GM19238 (cell line): ENCODE measurements around the gene RPS6KA2.

Experiments used
- DNase-seq: peaks from one replicate; pipeline ENCODE4 v3.0.0; 2011; ENCODE audit warnings: low spot score; ENCODE audit not compliant: insufficient read length

RPS6KA2 gene

DNA sequence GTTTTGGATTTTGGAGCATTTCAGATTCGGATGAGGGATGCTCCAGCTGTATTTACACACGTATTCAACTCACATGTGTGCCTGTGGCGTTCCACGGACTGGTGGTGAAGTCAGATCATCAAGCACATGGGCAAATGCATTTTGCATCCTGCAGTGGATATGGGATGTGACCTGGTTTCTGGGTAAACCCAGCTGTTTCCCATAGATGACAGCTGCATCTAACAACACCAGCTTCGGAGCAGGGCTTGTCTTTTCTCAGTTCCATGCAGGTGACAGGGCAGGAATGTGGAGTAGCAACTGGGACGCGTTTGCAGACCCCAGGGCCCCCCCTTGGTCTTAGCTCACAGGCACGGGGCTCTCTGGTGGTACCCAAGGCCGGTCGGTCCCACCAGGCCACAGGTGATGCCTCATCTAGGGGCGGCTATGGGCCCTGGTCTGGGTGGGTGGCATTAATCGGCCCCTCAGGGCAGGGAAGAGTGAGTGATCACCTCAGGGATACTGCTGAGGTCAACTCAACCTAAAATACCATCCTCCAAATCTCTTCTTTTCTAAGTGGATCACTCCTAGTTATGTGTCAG, 123.8 kb downstream of the RPS6KA2 start:
- DNase-seq: no peak

DNA sequence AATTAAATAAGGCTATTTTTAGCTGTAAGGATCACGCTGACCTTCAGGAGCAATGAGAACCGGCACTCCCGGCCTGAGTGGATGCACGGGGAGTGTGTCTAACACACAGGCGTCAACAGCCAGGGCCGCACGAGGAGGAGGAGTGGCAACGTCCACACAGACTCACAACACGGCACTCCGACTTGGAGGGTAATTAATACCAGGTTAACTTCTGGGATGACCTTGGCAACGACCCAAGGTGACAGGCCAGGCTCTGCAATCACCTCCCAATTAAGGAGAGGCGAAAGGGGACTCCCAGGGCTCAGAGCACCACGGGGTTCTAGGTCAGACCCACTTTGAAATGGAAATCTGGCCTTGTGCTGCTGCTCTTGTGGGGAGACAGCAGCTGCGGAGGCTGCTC, 124.6 kb downstream of the RPS6KA2 start:
- DNase-seq: no peak

DNA sequence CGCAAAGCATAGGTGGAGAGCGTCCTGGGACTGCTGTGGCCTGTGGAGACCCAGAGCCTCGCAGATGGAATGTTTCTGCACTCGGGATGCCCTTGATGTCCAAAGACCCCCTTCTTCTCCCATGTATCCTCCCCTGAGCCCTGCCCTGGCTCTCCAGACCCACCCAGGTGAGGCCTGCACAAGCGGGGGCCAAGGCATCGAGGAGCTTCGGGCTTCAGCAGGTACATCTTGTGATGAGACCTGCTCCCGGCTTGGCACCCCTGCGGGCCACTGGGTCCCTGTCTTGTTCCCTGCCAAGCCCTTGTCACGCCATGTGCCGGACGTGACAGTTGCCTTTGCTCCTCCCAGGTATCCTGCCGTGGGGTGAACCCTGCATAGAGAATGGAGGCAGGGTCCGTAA, 125.8 kb downstream of the RPS6KA2 start:
- no peak for DNase-seq

DNA sequence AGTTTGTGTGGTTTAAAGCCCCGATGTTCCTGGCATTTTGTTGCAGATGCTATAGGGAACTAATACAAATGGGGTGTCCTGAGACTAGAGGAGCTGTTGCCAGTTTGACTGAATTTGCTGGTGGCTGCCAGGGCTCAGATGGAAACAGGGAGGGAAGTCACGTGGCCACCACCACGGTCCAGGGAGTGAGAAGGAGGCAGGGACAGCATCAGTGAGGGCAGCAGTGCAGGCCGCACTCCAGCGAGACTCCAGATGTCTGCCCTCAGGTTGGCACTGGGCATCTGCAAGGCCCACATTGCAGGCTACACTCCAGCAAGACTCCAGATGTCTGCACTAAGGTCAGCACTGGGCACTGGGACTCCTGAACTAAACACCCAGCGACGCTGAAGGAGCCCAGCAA, 126.8 kb downstream of the RPS6KA2 start:
- no peak for DNase-seq

DNA sequence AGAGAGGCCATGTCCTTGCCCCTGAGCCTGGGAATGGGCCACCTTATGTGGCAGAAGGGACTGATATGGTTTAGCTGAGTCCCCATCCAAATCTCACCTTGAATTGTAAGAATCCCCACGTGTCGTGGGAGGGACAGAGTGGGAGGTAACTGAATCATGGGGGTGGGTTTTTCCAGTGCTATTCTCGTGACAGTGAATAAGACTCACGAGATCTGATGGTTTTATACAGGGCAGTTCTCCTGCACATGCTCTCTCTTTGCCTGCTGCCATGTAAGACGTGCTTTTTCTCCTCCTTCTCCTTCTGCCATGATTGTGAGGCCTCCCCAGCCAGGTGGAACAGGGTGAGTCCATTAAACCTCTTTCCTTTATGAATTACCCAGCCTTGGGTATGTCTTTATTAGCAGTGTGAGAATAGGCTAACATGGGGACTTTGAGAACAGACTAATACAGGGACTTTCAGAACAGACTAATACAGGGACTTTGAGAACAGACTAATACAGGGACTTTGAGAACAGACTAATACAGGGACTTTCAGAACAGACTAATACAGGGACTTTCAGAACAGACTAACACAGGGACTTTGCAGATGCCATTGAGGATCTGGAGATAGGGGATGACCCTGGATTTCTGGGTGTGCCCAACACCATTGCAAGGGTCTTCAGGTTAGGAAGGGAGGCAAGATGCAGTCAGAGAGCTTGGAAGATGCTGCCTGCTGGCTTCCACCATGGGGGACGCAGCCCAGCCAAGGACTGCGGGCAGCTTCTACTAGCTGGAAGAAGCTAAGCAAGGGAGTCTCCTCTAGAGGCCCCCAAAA, 127.5 kb downstream of the RPS6KA2 start:
- DNase-seq: no peak

DNA sequence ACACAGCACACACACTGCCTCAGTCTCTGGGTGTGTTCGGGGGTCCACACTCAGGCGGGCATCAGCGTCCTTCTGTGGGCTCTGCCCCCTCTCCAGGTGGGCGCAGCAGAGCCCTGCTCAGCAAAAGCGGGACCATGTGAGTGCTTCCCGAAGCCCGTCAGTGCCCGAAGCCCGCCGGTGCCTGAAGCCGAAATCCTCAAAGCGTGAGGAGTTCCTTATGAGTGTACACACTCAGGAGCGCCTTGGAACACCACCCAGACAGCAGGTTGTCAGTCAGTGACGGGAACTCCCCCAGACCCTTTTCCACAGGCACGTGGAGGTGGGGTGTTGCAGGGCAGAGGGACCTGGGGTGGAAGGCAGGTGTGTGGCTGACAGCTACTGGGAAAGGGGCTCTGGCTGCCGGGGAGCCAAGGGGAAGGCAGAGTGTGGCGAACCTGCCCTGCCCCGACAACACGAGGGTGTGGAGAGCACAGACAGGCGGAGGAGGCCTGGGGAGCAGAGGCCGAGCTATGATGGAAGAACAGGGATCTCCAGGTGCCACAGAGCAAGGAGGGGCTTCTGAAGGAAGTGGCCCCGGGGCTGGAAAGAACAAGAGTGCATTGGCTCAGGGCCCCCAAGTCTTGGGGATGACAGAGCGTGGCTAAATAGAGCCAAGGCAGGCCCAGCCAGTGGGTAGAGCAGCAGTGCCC, 128.2 kb downstream of the RPS6KA2 start:
- no peak for DNase-seq

DNA sequence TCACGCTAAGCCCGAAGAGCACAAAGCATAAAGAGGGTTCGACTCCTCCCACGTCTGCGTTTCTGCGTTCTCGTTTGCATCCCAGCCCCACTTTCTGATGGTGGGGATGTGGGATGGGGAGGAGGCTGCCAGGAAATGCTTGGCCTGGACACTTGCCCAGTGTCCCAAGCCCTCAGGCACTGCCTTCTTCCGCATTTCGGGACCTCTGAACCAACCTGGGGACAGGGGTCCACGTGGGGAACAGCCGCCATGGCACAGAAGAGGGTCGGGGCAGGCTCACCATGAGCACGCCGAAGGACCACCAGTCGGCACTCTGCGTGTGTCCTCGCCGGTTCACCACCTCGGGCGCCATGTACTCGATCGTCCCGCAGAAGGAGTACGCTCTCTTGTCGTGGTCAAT, 128.8 kb downstream of the RPS6KA2 start:
- DNase-seq: no peak

DNA sequence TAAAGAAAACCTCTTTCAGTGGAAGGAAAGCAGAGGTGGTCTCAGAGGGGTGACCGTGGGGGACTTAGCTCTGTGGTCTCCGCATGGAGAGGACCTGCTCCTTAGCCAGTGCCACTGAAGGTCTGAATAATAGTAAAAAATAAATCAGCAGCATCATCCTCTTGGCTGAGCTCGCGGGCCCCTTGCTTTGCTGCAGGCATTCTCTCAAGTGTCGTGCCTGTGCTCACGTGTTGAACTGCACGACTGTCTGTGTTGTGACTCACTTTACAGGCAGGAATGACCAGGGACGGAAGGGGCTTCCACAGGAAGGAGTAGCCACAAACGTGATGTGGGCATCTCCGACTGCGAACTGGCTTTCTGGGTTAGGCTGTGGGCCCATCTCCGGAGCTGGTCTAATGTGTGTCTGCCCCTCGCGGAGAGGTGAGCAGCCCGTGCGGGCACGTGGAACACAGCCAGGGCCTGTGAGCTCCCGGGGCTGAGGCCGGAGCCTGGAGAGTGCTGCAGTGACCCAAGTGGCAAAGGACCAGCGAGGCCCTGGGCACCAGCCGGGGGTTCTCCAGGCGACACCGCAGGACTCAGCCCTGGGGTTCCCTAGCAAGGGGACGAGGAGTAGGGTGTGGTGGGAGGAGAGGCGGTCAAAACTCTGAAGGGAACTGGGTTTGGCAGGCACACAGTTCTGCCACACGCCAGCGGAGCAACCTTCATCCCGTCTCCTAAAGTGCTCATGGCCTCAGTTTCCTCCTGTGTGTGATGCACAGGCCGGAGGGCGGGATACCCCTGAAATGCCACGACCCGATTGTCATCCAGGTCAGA, 129.8 kb downstream of the RPS6KA2 start:
- DNase-seq: no peak

DNA sequence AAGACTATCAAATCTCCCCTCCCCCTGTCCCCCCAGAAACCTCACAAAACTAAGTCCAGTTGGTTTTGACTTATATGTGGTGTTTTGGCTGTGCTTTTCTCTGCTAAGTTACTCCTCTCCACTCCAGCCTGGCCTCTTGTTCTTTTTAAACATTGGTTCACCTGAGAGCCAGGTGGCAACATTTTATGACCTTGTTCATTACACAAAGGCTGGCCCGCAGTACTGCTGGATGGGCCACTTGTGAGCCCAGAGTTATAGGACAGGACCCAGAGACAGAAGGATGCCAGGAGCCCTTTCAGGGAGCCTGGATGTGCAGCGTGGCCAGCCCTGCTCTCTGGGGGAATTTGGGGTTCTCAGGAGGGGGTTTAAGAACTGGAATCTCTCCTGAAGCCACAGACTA, 130.6 kb downstream of the RPS6KA2 start:
- no peak for DNase-seq

DNA sequence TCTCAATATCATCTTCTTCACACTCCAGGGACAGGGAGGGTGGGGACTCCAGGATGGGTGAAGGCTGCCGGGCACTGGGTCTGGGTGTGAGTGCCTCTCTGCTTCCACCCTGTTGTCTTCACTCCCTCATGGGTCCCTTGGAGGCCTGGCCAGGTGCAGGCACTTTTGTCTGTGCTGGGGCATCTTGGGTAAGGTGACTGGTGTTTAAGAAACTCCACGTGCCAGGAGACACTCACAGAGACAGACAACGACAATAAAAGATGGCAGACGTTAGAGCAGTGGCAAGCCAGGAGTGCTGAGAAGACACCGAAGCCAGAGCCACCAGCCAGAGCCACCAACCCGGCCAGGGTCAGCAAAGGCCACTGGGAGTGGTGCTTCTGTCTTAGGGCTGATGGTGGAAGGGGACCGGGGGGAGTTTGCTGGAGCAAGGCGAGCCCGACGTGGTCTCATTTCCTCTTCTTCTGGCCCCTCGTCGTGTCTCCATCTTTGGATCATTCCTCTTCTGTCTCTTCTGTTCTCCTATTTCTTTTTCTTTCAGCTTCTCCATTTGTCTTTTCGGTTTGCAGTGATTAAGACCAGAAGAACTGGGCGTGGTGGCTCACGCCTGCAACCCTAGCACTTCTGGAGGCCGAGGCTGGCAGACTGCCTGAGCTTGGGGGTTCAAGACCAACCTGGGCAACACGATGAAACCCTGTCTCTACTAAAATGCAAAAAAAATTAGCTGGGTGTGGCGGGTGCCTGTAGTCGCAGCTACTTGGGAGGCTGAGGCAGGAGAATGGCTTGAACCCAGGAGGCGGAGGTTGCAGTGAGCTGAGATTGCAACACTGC, 131.3 kb downstream of the RPS6KA2 start:
- DNase-seq: no peak

DNA sequence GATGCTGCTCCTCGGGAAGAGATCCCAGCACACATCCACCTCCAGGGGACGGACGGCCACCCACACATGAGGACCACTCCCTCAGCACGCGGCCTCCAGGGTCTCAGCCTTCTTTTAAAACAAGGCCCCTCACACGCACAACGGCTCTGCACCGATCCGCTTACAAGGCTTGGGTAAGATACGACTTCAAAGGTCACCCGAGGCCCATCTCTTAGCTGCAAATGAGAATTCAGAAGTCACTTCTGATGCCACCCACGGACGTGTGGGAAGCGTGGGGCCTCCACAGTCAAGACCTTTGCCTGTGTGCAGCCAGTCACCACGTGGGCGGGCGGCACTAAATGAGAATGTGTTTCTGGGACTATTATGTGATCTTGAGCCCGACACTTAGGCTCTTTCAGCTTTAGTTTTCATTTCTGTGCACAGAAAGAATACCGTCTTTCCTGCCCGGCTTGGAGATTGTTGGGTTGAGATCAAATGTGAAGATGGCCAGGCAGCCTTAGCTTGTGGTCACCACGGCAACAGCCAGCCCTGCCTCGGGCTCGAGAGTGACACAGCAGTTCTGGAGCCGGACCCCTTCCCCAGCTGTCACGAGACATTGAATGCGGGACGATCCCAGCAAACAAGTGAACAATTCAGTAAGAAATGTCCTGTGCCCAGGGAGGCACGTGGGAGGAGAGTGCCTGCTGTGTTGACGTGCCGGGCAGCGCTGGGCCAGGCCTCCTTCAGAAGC, 132.1 kb downstream of the RPS6KA2 start:
- no peak for DNase-seq

DNA sequence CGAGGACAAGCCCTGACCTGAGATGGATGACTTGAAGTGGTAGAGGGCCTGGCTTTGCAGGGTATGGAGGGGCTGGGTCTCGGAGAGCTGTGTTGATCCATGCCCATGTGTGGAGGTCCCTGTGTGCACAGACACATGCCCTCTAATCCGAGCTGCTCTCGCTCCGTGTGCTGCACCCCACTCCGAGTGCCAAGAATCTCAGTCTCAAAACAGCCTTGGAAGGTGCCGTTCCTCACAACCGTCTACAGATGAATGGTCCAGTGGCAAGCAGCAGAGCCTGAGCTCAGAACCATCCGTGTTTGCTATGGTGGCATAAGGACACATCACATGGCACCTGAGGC, 133.0 kb downstream of the RPS6KA2 start:
- no peak for DNase-seq

DNA sequence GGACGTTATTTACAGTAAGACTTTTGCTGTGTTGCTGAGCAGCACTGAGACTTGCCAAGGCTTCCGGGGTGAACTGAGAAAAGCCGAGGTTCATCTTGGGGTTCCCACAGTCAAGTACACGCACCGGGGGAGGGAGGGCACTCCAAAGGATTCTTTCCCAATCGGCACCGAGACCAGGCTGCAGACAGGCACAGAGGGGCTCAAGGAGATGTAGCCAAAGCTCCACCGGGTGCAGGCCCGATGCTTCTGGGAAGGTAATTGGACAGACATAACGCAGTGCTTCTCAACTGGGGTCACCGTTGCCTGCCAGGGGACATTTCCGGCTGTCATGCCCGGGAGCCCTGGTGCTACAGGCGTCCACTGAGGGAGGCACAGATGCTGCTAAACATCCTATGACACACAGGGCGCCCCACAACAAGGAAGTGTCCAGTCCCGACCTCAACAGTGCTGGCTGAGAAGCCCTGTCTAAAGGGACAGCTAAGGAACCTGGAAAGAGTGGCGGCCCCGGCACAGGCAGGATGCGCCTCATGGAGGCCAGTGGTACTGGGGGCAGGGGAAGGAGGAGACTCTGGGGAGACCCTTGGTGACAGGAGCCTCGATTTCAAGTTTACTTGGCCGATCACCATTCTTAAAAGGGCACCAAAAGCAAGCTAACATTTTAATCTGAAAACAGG, 133.5 kb downstream of the RPS6KA2 start:
- no peak for DNase-seq

DNA sequence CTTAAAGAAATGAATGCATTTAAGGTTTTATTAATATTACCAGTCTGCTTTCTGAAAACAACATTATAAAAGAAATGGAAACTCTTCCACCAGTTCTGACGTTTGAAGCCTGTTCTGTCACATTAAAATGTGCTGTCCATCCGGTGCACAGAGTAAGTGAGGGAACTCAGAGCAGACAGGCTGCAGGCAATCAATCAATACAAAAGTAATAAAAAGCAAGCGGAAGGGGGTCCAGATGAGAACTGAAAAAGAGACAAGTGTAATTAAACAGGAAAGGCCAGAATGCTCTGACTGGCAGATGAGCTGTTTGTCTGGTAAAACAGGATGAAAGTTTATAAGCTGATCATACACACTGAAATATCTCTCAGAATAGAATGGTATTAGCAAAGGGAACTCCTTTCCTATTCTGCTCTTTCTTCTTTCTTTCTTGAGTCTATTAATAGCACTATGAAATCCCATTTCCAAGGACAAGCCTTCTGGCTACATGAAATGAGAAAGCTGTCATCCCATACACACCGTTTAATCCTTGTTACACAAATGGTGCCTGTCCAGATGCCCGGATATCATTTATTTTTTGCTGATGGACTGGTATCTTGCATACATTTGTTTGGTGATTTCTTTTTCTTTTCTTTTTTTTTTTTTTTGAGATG, 134.8 kb downstream of the RPS6KA2 start:
- DNase-seq: no peak

DNA sequence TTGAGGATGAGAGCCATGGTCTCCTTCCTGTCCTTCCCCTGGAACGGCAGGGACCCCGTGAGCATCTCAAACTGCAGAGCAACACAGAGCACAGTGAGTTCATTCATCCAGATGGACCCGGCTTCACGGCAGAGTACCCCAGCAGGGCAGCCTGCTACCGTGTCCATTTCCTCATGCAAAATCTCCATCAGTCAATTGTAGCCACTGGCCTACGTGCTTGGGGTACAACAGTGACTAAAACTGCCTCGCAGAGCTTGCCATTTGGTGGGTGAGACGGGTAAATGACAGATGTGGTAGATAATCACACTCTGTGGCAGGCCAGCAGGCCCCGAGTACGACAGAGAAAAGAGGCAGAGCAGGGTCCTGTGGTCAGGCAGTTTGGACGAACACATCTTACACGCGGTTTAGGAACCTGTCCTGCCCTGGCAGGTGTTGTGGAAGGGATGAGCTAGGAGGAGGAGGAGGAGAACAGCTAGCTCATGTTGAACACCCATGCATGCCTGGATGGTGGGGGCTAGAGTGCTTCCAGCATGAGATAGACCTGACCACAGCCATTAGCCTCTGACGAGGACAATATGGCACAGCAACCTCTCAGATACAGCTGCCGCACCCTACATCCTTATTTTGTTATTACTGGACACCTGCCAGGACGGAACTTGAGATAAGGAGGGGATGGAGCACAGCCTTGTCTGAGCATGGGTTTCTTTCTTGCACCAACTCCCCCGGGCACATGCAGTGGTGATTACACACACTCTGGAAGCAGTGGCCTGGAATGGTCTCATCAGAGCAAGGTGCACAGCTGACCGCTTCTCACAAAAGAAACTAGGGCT, 136.2 kb downstream of the RPS6KA2 start:
- no peak for DNase-seq

DNA sequence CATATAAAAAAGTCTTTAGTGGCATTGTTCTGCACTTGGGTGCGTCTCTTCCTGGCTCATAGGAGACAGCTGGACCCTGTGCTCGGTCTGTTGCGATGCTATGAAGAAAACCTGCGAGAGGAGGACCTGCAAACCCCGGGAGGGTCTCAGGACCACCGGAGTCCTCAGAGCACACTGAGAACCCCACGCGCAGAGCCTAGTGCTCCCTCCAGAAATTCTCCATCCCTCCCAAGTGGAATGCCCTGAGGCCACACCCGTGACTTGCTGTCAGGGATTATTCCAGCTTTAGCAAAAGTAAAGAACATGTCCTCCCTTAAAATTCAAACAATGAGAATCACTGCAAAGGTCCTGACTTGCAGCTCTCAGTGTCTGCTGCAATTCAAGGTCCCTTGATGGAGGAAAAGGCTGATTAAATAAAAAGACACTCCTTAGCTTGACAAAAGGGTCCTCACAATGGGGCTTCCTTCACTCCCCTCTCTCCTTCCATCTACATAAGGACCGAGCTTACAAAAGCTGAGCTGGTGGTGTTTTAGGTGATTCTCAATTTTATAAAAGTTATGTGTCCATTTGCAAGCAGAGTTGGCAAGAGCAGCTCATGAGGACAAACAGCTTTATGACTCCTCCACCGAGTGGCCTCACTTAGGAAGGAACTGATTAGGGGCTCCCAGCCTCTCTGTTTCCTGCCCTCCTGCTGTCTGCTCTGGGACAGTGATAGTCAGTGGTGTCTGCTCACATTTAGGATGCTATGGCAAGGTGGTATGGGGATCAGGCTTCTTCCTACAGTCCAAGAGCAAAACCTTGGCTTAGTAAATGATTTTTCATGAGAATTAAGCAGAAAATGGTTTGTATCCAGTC, 137.5 kb downstream of the RPS6KA2 start:
- no peak for DNase-seq

DNA sequence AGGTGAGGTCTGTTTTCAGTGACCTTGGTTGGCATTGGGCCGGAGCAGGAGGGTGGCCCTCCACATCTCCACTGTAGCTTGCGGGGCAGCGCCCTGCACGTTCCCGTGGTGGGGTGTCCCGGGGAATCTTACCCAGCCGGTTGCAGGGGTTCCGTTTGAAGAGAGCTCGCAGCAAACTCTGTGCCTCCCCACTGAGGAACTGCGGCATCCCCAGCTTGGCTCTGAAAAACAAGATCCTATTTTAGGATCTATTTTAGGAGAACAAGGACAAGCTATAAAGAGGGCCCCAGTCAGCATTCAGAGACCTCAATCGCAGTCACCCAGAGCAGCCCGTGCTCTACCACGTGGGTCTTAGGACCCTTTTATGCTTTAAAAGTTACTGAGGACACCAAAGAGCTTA, 138.3 kb downstream of the RPS6KA2 start:
- no peak for DNase-seq
